ENCODE data around the gene INF2.
"Not testable (repeated sequence)": the region's sequence is repeated elsewhere in the genome, so short reads cannot be mapped to it uniquely, and the experiment has no call there.

The INF2 gene

GRCh38 chr14:104657563-104658324 is 31.7 kb upstream of the INF2 start:
- no peak for ATAC-seq

DNA sequence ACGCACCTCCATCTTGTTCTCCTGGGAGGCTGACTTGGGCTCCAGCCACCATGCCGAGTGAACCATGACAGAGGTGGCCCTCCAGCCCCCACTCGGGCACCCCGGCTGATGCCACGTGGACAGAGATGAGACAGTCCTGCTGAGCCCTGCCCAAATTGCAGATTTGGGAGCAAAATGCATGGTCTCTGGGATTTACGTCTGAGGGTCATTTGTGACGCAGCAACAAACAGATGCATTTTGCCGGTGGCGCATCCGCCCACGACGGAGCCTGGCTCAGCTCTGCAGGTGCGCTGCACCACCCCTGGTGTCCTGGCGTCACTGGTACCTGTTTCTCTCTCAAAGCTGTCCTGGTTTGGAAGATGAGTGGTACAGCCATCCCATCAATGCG is 31.1 kb upstream of the INF2 start:
- no peak for ATAC-seq

GRCh38 chr14:104659146-104659545 is 30.3 kb upstream of the INF2 start:
- no peak for ATAC-seq

GRCh38 chr14:104659764-104660523 is 29.5 kb upstream of the INF2 start:
- no peak for ATAC-seq

DNA sequence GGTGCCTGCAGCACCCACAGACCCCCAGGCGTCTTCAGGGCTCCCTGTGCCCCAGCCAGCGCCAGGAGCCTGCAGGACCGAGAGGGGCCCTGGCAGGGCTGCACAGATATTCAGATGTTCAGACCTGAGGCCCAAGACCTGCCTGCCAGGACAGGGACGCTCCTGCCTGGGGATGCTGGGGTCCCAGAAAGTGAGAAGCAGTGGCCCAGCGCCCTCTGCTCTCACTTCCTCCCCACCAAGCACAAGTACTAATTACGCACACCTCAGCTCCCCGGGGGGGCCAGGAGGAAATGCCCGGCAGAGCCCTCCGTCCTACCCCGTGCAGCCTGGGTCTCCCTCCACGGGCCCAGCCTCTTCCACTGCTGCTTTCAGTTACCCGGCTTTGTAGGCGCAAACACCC is 28.8 kb upstream of the INF2 start:
- no peak for ATAC-seq

- no peak for ATAC-seq
Measured at GRCh38 chr14:104661086-104661485, 28.3 kb upstream of the INF2 start.

DNA sequence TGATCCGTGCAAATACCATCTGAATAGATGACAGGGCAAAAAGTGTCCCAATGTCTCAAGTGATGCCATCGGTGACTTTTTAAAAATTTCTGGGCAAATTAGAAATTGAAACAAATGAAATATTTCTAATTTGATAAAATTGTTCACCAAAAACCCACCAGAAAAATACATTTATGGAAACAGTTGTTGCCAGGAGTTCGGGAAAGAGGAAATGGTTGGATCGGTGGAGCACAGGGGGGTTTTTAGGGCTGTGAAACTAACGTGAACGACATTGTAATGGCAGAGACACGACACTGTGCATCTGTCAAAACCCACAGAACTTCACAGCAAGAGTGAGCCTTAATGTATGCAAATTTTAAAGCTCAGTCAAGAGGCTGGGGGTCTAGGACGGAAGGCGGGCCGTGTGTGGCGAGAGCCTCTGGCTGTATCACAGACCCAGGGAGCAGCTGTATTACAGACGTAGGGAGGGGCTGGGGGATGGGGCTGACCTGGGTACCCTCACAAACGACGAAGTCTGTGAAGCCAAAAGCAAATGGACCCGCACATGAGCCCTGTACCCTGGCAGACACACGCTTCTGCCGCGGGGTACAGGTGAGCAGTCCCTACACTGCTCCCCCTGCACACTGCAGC is 27.8 kb upstream of the INF2 start:
- ATAC-seq, result not testable (repeated sequence)

DNA sequence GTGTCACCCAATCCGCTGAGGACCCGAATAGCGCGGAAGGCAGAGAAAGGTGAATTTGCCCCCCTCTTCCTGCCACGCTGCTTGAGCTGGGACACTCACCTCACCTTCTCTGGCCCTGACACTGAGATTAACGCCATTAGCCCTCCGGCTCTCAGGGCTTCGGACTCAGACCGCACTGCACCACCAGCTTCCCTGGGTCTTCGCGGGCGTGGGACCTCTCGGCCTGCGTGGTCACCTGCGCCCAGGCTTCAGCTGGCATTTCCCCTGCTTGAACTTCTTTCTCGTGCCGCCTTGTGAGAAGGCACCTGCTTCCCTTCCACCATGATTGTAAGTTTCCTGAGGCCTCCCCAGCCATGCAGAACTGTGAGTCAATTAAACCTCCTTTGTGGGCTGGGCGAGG is 26.9 kb upstream of the INF2 start:
- not testable (repeated sequence) for ATAC-seq

- no peak for ATAC-seq
Measured at GRCh38 chr14:104664107-104664506, 25.3 kb upstream of the INF2 start.

DNA sequence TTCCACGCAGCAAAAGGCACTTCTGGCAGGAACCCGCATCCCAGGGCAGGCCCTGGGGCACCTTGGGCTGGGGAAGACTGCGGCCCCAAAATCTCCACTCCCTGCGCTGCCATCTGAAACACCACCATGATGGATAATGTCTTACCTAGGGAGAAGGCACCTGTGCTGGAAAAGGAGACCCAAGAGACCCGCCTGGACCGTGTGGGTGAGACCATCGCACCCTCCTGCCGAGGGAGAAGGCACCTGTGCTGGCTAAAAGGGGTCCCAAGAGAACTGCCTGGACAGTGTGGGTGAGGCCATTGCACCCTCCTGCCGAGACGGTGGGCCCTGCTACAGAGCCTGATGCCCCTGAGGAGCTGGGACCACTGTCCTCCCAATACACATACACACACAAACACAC is 24.8 kb upstream of the INF2 start:
- ATAC-seq, result no peak

- ATAC-seq, result peak in 1 of 2 donors; percentile 33
Measured at GRCh38 chr14:104665114-104665656, 24.2 kb upstream of the INF2 start.

- peak; percentile 79 to 87 for ATAC-seq
Measured at GRCh38 chr14:104665657-104666522, 23.5 kb upstream of the INF2 start.

DNA sequence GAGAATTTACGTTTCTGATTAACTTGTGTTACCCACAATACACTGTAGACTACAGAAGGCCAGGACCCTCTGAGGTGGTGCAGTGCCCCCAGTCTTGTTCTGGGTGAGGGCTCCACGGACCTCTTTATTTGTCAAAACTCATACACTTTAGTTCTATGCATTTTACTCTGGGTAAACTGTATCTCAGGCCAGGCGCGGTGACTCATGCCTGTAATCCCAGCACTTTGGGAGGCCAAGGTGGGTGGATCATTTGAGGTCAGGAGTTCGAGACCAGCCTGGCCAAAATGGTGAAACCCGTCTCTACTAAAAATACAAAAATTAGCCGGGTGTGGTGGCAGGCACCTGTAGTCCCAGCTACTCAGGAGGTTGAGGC is 22.9 kb upstream of the INF2 start:
- not testable (repeated sequence) for ATAC-seq

GRCh38 chr14:104666981-104667380 is 22.4 kb upstream of the INF2 start:
- ATAC-seq, result no peak

GRCh38 chr14:104669697-104670096 is 19.7 kb upstream of the INF2 start:
- no peak for ATAC-seq

DNA sequence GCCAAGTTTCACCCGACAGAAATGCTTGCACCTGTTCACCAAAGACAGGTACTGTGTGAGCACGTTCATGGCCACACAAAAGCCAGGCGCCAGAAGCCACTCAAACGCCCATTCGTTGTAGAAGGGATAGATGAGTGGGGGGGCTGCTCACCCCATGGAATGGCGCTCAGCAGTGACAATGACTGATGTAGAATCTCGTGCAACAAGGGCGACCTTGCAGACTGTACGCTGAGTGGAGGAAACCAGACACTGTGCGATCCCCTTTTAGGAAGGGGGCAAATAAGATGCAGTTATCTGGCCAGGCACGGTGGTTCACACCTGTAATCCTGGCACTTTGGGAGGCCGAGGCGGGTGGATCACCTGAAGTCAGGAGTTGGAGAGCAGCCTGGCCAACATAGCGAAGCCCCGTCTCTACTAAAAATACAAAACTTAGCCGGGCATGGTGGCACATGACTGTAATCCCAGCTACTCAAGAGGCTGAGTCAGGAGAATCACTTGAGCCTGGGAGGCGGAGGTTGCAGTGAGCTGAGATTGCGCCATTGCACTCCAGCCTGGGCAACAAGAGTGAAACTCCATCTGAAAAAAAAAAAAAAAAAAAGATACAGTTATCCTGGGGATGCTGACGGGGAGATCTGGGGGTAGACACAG is 18.0 kb upstream of the INF2 start:
- not testable (repeated sequence) for ATAC-seq

DNA sequence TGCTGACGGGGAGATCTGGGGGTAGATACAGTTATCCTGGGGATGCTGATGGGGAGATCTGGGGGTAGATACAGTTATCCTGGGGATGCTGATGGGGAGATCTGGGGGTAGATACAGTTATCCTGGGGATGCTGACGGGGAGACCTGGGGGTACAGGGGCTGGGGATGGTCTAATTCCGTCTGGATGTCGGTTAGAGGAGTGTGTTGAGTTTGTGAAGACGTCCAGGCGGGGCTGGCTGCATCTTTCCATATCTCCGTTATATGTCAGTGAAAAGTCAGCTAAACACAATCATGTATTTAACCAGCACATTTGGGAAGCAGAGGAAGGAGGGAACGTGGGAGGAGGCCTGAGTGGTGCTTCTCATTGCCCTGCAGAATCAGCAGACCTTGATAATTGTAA is 17.3 kb upstream of the INF2 start:
- ATAC-seq, result not testable (repeated sequence)

GRCh38 chr14:104673481-104673880 is 15.9 kb upstream of the INF2 start:
- ATAC-seq, result no peak

- no peak for ATAC-seq
Measured at GRCh38 chr14:104675447-104675846, 14.0 kb upstream of the INF2 start.

DNA sequence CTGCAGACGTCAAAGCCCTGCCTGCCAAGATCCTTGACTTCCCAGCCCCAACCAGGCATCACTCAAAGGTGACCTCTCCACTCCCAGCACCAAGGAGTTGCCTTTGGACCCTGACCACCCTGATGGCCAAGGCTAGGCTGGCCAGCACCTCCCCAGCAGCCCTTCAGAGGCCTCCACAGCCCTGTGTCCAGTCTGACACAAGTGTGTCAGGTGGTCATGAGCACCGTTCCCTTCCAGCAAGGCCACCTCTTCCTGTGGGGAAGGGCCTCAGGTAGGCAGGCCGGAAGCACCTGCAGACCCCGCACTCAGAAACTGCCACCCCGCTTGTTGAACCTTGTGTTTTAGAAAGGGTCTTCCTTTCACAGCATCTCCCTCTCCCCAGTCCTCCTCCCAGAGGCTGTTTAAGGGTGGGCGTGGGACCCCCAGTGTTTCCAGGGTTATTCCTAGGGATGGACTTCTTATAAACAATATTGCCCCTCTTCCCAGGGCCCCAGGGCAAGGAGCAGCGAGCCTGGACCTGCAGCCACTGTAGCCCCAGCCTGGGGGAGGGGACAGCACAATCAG is 13.2 kb upstream of the INF2 start:
- no peak for ATAC-seq

- peak; percentile 46 to 51 for ATAC-seq
Measured at GRCh38 chr14:104676694-104677511, 12.5 kb upstream of the INF2 start.

All from activated CD4-positive, CD25-positive, alpha-beta regulatory T cell treated with anti-CD3 and anti-CD28 coated beads, Interleukin-2, amount 50 U/mL, for 24 hours (primary cell).